SK-N-SH (cell line): ENCODE measurements around the gene ISCA2. TPM values are rescaled to one million over a fixed set of nuclear protein-coding genes. Genes with fewer than 3 reads are reported as not detected.

Experiments
- CTCF ChIA-PET: fragments of 300-600, 350-600 bp; formaldehyde crosslinking; extraction: SDS; loops from one replicate; lab custom pipeline; 2021; lab: Yijun Ruan, JAX
- POLR2A ChIA-PET: fragments of 350-600 bp; sonication (Branson Sonifier 250); formaldehyde crosslinking; extraction: SDS; loops from one replicate; lab custom pipeline; 2020; ENCODE audit warnings: antibody characterized with exemption, inconsistent platforms; lab: Yijun Ruan, JAX
- DNase-seq: peaks from one replicate; pipeline ENCODE4 v3.0.0; 2012
- H2AFZ ChIP-seq: fragments of 200-600 bp; sonication (generic); 2 replicates; pipeline ENCODE4 v1.8.1; 2016; ENCODE audit warnings: antibody characterized with exemption, mild to moderate bottlenecking, low read depth
- H3F3A ChIP-seq: fragments of 200-600 bp; sonication (generic); replicated peaks from 2 replicates; pipeline ENCODE3; 2016; ENCODE audit warnings: antibody characterized with exemption, mild to moderate bottlenecking; ENCODE audit not compliant: insufficient read depth
- H3K27ac ChIP-seq, 2 experiments: fragments of 200-500 bp in 1 of 2; fragments of 200-600 bp in 1 of 2; sonication (Bioruptor generic) in 1 of 2; sonication (generic), shearing (Covaris generic) in 1 of 2; 2 replicates each; pipeline versions ENCODE4 v1.5.1 to v1.6.1; 2014 to 2016; ENCODE audit warnings: low read depth in 2 of 2, inconsistent platforms in 1 of 2, low read length in 1 of 2, mild to moderate bottlenecking in 1 of 2, mixed read lengths in 1 of 2
- H3K27me3 ChIP-seq: fragments of 200-600 bp; sonication (generic), shearing (Covaris generic); 2 replicates; pipeline ENCODE4 v1.6.1; 2016; ENCODE audit warnings: mixed run types; ENCODE audit not compliant: insufficient read depth
- H3K36me3 ChIP-seq, 2 experiments: fragments of 200-500 bp in 1 of 2; fragments of 200-600 bp in 1 of 2; sonication (Bioruptor generic) in 1 of 2; sonication (generic) in 1 of 2; replicated peaks in 1 of 2; 2 replicates each; pipeline versions ENCODE3 to v1.5.1; 2014 to 2016; ENCODE audit warnings: low read length in 1 of 2, mild to moderate bottlenecking in 1 of 2; ENCODE audit not compliant: insufficient read depth in 2 of 2, control insufficient read depth in 1 of 2
- H3K4me1 ChIP-seq, 2 experiments: fragments of 200-500 bp in 1 of 2; fragments of 200-600 bp in 1 of 2; sonication (Bioruptor generic) in 1 of 2; sonication (generic), shearing (Covaris generic) in 1 of 2; 2 replicates each; pipeline versions ENCODE4 v1.5.1 to v1.6.1; 2014 to 2016; ENCODE audit warnings: low read depth in 1 of 2, low read length in 1 of 2, mixed run types in 1 of 2; ENCODE audit not compliant: insufficient read depth in 2 of 2, control insufficient read depth in 1 of 2
- H3K4me2 ChIP-seq: fragments of 200-600 bp; sonication (generic), shearing (Covaris generic); 2 replicates; pipeline ENCODE4 v1.6.1; 2017; ENCODE audit warnings: mixed run types
- H3K4me3 ChIP-seq, 2 experiments: fragments of 200-500 bp in 1 of 2; fragments of 200-600 bp in 1 of 2; sonication (Bioruptor generic) in 1 of 2; sonication (generic), shearing (Covaris generic) in 1 of 2; 2 replicates each; pipeline versions ENCODE4 v1.5.1 to v1.8.1; 2014 to 2016; ENCODE audit warnings: low read depth in 2 of 2, inconsistent platforms in 1 of 2, low read length in 1 of 2, mild to moderate bottlenecking in 1 of 2, mixed read lengths in 1 of 2, moderate library complexity in 1 of 2
- H3K79me2 ChIP-seq: fragments of 200-600 bp; sonication (generic); 2 replicates; pipeline ENCODE4 v1.8.1; 2017; ENCODE audit warnings: mild to moderate bottlenecking; ENCODE audit not compliant: insufficient read depth
- H3K9ac ChIP-seq: fragments of 200-600 bp; sonication (generic); 2 replicates; pipeline ENCODE4 v1.6.1; 2017; ENCODE audit warnings: mixed run types
- H3K9me2 ChIP-seq: fragments of 200-600 bp; sonication (generic); 2 replicates; pipeline ENCODE4 v1.6.1; 2017; ENCODE audit warnings: mixed run types
- H3K9me3 ChIP-seq: fragments of 200-600 bp; sonication (generic); 2 replicates; pipeline ENCODE4 v1.6.1; 2017; ENCODE audit warnings: mixed run types, mild to moderate bottlenecking, moderate library complexity
- H4K20me1 ChIP-seq: fragments of 200-600 bp; sonication (generic); 2 replicates; pipeline ENCODE4 v1.6.1; 2017; ENCODE audit warnings: mild to moderate bottlenecking, mixed run types; ENCODE audit not compliant: insufficient read depth
- CHD2 ChIP-seq: fragments of 150-350 bp; IDR thresholded peaks from 2 replicates; pipeline ENCODE4 v1.6.1; 2018; ENCODE audit warnings: low read length; ENCODE audit not compliant: partially characterized antibody
- ELF1 ChIP-seq: IDR thresholded peaks from 2 replicates; pipeline ENCODE4 v1.4.0; 2012
- EZH2phosphoT487 ChIP-seq: fragments of 200-600 bp; sonication (generic); IDR thresholded peaks from 2 replicates; pipeline ENCODE4 v1.6.1; 2017; ENCODE audit warnings: low read depth, mixed run types, mild to moderate bottlenecking, antibody characterized with exemption, moderate library complexity, borderline replicate concordance
- GABPA ChIP-seq: IDR thresholded peaks from 2 replicates; pipeline ENCODE4 v1.4.0; 2012; ENCODE audit warnings: low read depth, mild to moderate bottlenecking
- GATA2 ChIP-seq: sonication (generic); formaldehyde crosslinking; IDR thresholded peaks from 2 replicates; pipeline ENCODE4 v1.5.0; 2020; ENCODE audit warnings: mild to moderate bottlenecking, missing genetic modification reagents
- MEF2A ChIP-seq: IDR thresholded peaks from 2 replicates; pipeline ENCODE4 v1.4.0; 2012; ENCODE audit warnings: low read depth, borderline replicate concordance
- MXI1 ChIP-seq: IDR thresholded peaks from 2 replicates; pipeline ENCODE4 v1.6.1; 2012; ENCODE audit warnings: mild to moderate bottlenecking, low read depth, low read length, improper control_type of control experiment
- NFIC ChIP-seq: IDR thresholded peaks from 2 replicates; pipeline ENCODE4 v1.4.0; 2012; ENCODE audit warnings: borderline replicate concordance
- NRF1 ChIP-seq: IDR thresholded peaks from 2 replicates; pipeline ENCODE4 v1.6.1; 2012; ENCODE audit warnings: low read depth, mild to moderate bottlenecking, low read length
- RAD21 ChIP-seq: IDR thresholded peaks from 2 replicates; pipeline ENCODE4 v1.6.1; 2012; ENCODE audit warnings: mild to moderate bottlenecking, low read length
- RCOR1 ChIP-seq: fragments of 150-350 bp; IDR thresholded peaks from 2 replicates; pipeline ENCODE4 v1.6.1; 2017; ENCODE audit warnings: antibody characterized with exemption, low read length
- RFX5 ChIP-seq: IDR thresholded peaks from 2 replicates; pipeline ENCODE4 v1.6.1; 2012; ENCODE audit warnings: mild to moderate bottlenecking, improper control_type of control experiment, low read length
- SIN3A ChIP-seq: IDR thresholded peaks from 2 replicates; pipeline ENCODE4 v1.6.1; 2012; ENCODE audit warnings: low read depth, mild to moderate bottlenecking, low read length, moderate library complexity, borderline replicate concordance
- SMC3 ChIP-seq: IDR thresholded peaks from 2 replicates; pipeline ENCODE4 v1.6.1; 2012; ENCODE audit warnings: low read depth, low read length, improper control_type of control experiment
- TAF1 ChIP-seq: IDR thresholded peaks from 2 replicates; pipeline ENCODE4 v1.6.1; 2012; ENCODE audit warnings: low read depth, mild to moderate bottlenecking, low read length, moderate library complexity, borderline replicate concordance
- TCF12 ChIP-seq: IDR thresholded peaks from 2 replicates; pipeline ENCODE4 v1.4.0; 2012
- TEAD4 ChIP-seq: IDR thresholded peaks from 2 replicates; pipeline ENCODE4 v1.4.0; 2012; ENCODE audit warnings: mild to moderate bottlenecking, borderline replicate concordance; ENCODE audit not compliant: insufficient read depth
- YY1 ChIP-seq: IDR thresholded peaks from 2 replicates; pipeline ENCODE4 v1.4.0; 2012; ENCODE audit warnings: low read depth, mild to moderate bottlenecking
- WGBS: methylation state at CpG from one replicate; pipeline ENCODE4 v1.1.6; 2017; ENCODE audit warnings: low lambda C conversion rate; 5-methylcytosine and 5-hydroxymethylcytosine counted together
- polyA plus RNA-seq, 3 experiments: library from polyadenylated mRNA; depleted of rRNA; stranded (reverse); fragments of >200 nt; gene quantifications; 2 replicates each; pipeline ENCODE4 v1.2.3, GENCODE V29; 2012
- TF ChIP-seq, protein P1 (sequence below): fragments of 150-350 bp; IDR thresholded peaks from 2 replicates; pipeline ENCODE4 v1.6.1; 2016; ENCODE audit warnings: mild to moderate bottlenecking, low read depth, low read length
- TF ChIP-seq, protein P2 (sequence below): IDR thresholded peaks from 2 replicates; pipeline ENCODE4 v1.4.0; 2012; ENCODE audit warnings: low read depth, borderline replicate concordance

Gene ISCA2
- polyA plus RNA-seq, 1 of the 3 experiments (the other 2 are of a cell fraction): 51.9 TPM

DNA sequence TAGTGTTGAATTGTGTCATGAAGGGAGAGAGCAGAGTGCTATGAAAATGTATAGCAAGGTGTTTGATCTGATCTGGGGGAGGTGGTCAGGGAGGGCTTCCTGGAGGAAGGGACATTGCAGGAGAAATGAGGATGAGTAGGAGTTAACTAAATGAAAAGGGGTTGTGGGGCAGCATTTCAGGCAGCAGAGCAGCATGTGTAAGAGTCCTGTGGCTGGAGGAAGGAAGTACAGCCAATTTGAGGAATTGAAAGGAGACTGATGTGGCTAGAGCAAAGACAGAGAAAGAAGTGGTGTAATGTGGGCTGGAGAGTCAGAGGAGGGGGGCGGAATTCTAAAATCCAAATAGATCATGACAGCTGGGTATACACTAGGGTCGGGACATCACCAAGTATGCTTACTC is 21.0 kb upstream of the ISCA2 start:
- H3K9me3 ChIP-seq: no peaks in the 10 kb centered on the region
- H2AFZ ChIP-seq: no peak overlapping the region
- 84% methylated on average over 2 of the region's 2 CpGs for WGBS
- H3K4me2 ChIP-seq: no peak overlapping the region
- no peak overlapping the region for H3K4me3 ChIP-seq
- H3K36me3 ChIP-seq: peaks cover 0 to 10% of the 10 kb centered on the region in 2 experiments
- H3K4me1 ChIP-seq: peaks cover 0 to 4% of the 10 kb centered on the region in 2 experiments; a peak in 1 of 4 replicates
- no peak for TF ChIP-seq MEF2A
- TF ChIP-seq CHD2: no peak
- TF ChIP-seq MXI1: no peak
- no peak for TF ChIP-seq ELF1
- no peak for TF ChIP-seq TCF12
- no peak for TF ChIP-seq GATA2 (CRISPR knock-in tag)
- no peak for TF ChIP-seq RFX5
- TF ChIP-seq SIN3A: no peak
- TF ChIP-seq, protein P1, sequence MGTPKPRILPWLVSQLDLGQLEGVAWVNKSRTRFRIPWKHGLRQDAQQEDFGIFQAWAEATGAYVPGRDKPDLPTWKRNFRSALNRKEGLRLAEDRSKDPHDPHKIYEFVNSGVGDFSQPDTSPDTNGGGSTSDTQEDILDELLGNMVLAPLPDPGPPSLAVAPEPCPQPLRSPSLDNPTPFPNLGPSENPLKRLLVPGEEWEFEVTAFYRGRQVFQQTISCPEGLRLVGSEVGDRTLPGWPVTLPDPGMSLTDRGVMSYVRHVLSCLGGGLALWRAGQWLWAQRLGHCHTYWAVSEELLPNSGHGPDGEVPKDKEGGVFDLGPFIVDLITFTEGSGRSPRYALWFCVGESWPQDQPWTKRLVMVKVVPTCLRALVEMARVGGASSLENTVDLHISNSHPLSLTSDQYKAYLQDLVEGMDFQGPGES: no peak
- no peak overlapping the region for H3K27ac ChIP-seq
- H4K20me1 ChIP-seq: no peaks in the 10 kb centered on the region
- H3F3A ChIP-seq: peaks cover 6% of the 10 kb centered on the region
- no peak for DNase-seq
- no peaks in the 10 kb centered on the region for H3K27me3 ChIP-seq
- POLR2A ChIA-PET: no interaction called here
- H3K79me2 ChIP-seq: no peaks in the 10 kb centered on the region
- no peaks in the 10 kb centered on the region for H3K9me2 ChIP-seq
- no peak overlapping the region for H3K9ac ChIP-seq
- CTCF ChIA-PET: interaction anchor here (1.2 kb wide), 1 partner anchor 29 kb away, joined by 3 read pairs; no protein-coding TSS in a partner anchor

DNA sequence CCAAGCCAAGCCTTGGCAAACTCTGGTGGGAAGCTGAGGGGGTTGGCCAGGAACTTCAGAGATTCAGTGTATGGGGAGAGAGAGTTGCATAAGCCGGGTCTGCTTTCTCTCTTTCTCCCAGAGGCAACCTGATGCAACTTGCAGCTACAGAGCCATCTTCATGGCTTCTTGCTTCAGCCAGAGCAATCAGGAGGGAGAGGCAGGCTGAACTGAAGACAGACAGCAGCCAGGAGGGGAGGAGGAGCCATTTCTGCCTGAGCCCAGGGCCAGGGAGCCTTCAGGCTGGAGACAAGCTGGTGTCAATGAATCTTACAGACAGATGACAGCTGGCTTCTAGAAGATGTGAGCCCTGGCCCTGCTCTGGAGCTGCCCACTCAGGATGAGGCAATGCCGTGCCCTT is 19.2 kb upstream of the ISCA2 start:
- TF ChIP-seq GABPA (no peak), NFIC (no peak), RAD21 (no peak), YY1 (no peak), RCOR1 (no peak), TAF1 (no peak), NRF1 (no peak), TEAD4 (no peak), MXI1 (no peak), SMC3 (no peak), GATA2 (CRISPR knock-in tag) (no peak), EZH2phosphoT487 (no peak)
- TF ChIP-seq, protein P2, sequence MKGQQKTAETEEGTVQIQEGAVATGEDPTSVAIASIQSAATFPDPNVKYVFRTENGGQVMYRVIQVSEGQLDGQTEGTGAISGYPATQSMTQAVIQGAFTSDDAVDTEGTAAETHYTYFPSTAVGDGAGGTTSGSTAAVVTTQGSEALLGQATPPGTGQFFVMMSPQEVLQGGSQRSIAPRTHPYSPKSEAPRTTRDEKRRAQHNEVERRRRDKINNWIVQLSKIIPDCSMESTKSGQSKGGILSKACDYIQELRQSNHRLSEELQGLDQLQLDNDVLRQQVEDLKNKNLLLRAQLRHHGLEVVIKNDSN: no peak
- CTCF ChIA-PET: interaction anchor here (0.6 to 10.1 kb wide), 4 partner anchors 15 to 455 kb away, joined by 3 to 249 read pairs (median 5); no protein-coding TSS in a partner anchor
- DNase-seq: no peak
- Histone ChIP-seq H3K79me2 (no peaks in the 10 kb centered on the region), H2AFZ (no peak overlapping the region), H3K4me3 (no peak overlapping the region), H4K20me1 (no peaks in the 10 kb centered on the region), H3K27me3 (no peaks in the 10 kb centered on the region), H3K4me1 (peaks cover 0 to 4% of the 10 kb centered on the region in 2 experiments; a peak in 1 of 4 replicates), H3K9me3 (no peaks in the 10 kb centered on the region), H3K9ac (no peak overlapping the region), H3K27ac (no peak overlapping the region), H3K4me2 (no peak overlapping the region), H3K36me3 (peaks cover 0 to 16% of the 10 kb centered on the region in 2 experiments), H3K9me2 (no peaks in the 10 kb centered on the region), H3F3A (peaks cover 6% of the 10 kb centered on the region)
- POLR2A ChIA-PET: no interaction called here
- 84% methylated on average over 2 of the region's 2 CpGs for WGBS
